ENCODE data around the gene LIN7C. TPM values are rescaled to one million over a fixed set of nuclear protein-coding genes. Genes with fewer than 3 reads are reported as not detected.

LIN7C gene
- total and polyA plus RNA-seq, 9 of the 15 experiments (the other 6 are each of a cell fraction or from before 2014, with no cell fraction given): 10.8 to 52.7 (median 21.5) TPM

DNA sequence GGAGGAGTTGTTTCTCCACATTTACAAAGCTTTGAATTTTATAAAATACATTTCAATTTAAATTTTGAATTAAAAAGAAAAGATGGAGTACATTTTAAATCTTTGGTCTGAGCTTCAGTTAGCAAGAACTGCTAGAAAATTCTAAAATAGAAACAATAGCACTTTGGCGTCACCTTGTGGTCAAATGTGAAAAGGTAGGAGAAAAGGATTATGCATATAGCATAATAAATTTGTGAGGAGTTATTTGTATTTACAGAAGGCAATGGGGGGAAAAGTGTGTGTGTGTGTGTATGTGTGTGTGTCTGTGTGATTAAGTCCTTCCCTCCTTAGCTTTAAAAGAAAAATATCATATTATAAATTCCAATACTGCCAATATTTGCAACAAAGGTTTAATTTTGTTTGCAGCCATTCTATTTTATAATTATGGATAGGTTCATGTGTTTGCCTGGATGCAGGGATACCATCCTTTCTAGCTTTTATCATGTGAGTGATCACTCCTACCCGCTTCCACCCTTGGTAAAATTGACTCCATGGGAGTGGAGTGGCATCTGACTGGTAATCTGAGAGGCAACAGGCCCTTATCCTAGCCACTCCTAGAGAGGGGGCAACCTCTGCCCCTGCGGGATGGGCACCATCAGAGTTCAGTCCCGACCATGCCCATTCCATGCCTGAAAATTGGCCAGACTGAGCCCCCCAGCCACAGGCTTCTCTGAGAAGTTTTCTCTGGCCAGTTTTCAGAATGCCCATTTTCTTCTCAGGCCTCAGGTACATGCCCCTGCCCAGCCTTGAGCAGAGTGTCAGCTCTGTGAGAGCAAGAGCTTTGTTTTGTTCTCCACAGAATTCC lies 20.4 kb downstream of the LIN7C start (continued):
- TF ChIP-seq, protein P1, sequence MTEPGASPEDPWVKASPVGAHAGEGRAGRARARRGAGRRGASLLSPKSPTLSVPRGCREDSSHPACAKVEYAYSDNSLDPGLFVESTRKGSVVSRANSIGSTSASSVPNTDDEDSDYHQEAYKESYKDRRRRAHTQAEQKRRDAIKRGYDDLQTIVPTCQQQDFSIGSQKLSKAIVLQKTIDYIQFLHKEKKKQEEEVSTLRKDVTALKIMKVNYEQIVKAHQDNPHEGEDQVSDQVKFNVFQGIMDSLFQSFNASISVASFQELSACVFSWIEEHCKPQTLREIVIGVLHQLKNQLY (CRISPR knock-in tag; conservative IDR thresholded peaks at IDR 0.05): no peak
- TF ChIP-seq CTBP1 (IDR thresholded peaks at IDR 0.05; ENCODE audit: borderline replicate concordance) (no peak), NCOR1 (IDR thresholded peaks at IDR 0.05) (no peak), MEF2A (IDR thresholded peaks at IDR 0.05; ENCODE audit: control insufficient read depth, low read depth, low read length) (0 out of 2 replicates have a peak, but pooled peaks have one; percentile 37), RAD21 (CRISPR knock-in tag; conservative IDR thresholded peaks at IDR 0.05 in 1 of 2, IDR thresholded peaks at IDR 0.05 in 1 of 2) (peak; percentile 97 to 99)
- TF ChIP-seq, protein P2, sequence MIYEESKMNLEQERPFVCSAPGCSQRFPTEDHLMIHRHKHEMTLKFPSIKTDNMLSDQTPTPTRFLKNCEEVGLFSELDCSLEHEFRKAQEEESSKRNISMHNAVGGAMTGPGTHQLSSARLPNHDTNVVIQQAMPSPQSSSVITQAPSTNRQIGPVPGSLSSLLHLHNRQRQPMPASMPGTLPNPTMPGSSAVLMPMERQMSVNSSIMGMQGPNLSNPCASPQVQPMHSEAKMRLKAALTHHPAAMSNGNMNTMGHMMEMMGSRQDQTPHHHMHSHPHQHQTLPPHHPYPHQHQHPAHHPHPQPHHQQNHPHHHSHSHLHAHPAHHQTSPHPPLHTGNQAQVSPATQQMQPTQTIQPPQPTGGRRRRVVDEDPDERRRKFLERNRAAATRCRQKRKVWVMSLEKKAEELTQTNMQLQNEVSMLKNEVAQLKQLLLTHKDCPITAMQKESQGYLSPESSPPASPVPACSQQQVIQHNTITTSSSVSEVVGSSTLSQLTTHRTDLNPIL (CRISPR knock-in tag; IDR thresholded peaks at IDR 0.05): no peak

DNA sequence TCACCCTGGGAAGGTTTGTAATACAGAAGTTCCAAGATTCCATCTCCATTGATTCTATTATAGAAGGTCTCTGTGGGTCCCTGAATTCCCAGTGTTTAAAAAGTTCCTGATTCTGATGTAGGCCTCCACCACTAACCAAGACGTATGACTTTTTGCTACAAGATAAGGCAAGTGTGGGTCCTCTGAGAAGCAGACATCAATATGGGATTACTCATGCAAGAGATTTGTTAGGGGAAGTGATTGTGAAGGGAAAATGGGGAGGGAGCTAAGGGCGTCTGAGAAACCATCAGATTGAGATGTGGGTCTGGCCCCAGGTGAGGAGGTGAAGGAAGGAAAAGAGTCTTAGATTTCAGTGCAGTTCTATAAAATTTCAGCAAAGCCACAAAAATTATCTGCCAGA lies 23.8 kb downstream of the LIN7C start:
- no peak overlapping the region for H3K27ac ChIP-seq (ENCODE audit: extremely low read depth, low read depth, low read length)
- H3K4me3 ChIP-seq: no peak overlapping the region
- TF ChIP-seq RBM14 (IDR thresholded peaks at IDR 0.05; ENCODE audit: borderline replicate concordance, insufficient read depth, low read depth, low read length) (no peak), KDM1A (IDR thresholded peaks at IDR 0.05) (peak; percentile 46 to 61; a peak in 3 of 4 replicates), RCOR1 (IDR thresholded peaks at IDR 0.05; ENCODE audit: borderline replicate concordance in 1 of 2, low read depth in 2 of 2, low read length in 2 of 2) (peak in 1 of 2 experiments; percentile 5; a peak in 1 of 4 replicates)
- POLR2A ChIA-PET: no interaction called here
- intact Hi-C loops (cut with micrococcal nuclease) (no loop called here), in situ Hi-C loops (cut with MboI) (loop anchor here (5.0 to 25.0 kb wide), 4 partner anchors 120 to 1195 kb away; partner anchors contain the start of gene CCDC34)
- no peak overlapping the region for H3K9ac ChIP-seq (ENCODE audit: insufficient read depth in 1 of 2, low read depth in 2 of 2, low read length in 2 of 2)
- no peaks in the 10 kb centered on the region for H3K36me3 ChIP-seq (ENCODE audit: control insufficient read depth, insufficient read depth, low read length)
- FAIRE-seq: no peak
- no peak overlapping the region for H2AFZ ChIP-seq (ENCODE audit: low read depth, low read length)
- CTCF ChIA-PET (ENCODE audit: low intra/inter-chr PET ratio): no interaction called here
- no peaks in the 10 kb centered on the region for H3K79me2 ChIP-seq (ENCODE audit: control insufficient read depth, insufficient read depth, low read length)
- H3K9me1 ChIP-seq (ENCODE audit: control insufficient read depth, insufficient read depth, low read length): no peaks in the 10 kb centered on the region
- no peak for DNase-seq (ENCODE audit: extremely low read depth in 1 of 4, low spot score in 3 of 4)
- no TSS peak for BruUV-seq (replicated peaks)
- ATAC-seq: peak; percentile 13; the same call in 1 of the 3 replicates
- WGBS (ENCODE audit: insufficient coverage, low coverage, missing lambda C conversion rate): 0% methylated on average over 2 of the region's 2 CpGs
- no peak overlapping the region for H3K4me2 ChIP-seq (ENCODE audit: insufficient read depth, low read length)
- no peaks in the 10 kb centered on the region for H3K4me1 ChIP-seq (replicated peaks in 1 of 2; ENCODE audit: control insufficient read depth in 2 of 2, insufficient read depth in 2 of 2, low read length in 2 of 2)
- no peaks in the 10 kb centered on the region for H4K20me1 ChIP-seq (replicated peaks; ENCODE audit: control insufficient read depth, insufficient read depth, low read length)
- H3K27me3 ChIP-seq (ENCODE audit: control insufficient read depth in 2 of 2, insufficient read depth in 2 of 2, low read length in 2 of 2): no peaks in the 10 kb centered on the region
- no peaks in the 10 kb centered on the region for H3K9me3 ChIP-seq (replicated peaks; ENCODE audit: control insufficient read depth, insufficient read depth, low read depth, low read length)
